HUES64 (cell line): ENCODE results near the gene TAF4B.

Source experiments
- H3K27ac ChIP-seq: 2 replicates; pipeline ENCODE4 v1.7.0; 2013; ENCODE audit warnings: low read depth, low read length, inconsistent platforms
- H3K27me3 ChIP-seq: 2 replicates; pipeline ENCODE4 v1.6.1; 2013; ENCODE audit warnings: mild to moderate bottlenecking, low read length; ENCODE audit not compliant: insufficient read depth
- H3K36me3 ChIP-seq: 2 replicates; pipeline ENCODE4 v1.6.1; 2013; ENCODE audit warnings: mild to moderate bottlenecking, low read length; ENCODE audit not compliant: insufficient read depth
- H3K4me1 ChIP-seq: 2 replicates; pipeline ENCODE4 v1.6.1; 2013; ENCODE audit warnings: mild to moderate bottlenecking, low read length, moderate library complexity; ENCODE audit not compliant: insufficient read depth
- H3K4me3 ChIP-seq: 2 replicates; pipeline ENCODE4 v1.5.1; 2013; ENCODE audit warnings: mild to moderate bottlenecking, low read length, moderate library complexity
- H3K9ac ChIP-seq: 2 replicates; pipeline ENCODE4 v1.6.1; 2013; ENCODE audit warnings: mild to moderate bottlenecking, low read depth, low read length
- H3K9me3 ChIP-seq: 2 replicates; pipeline ENCODE4 v1.6.1; 2013; ENCODE audit warnings: low read depth, low read length; ENCODE audit not compliant: insufficient read depth
- WGBS: fragments of 150-250, 120-280 bp; methylation state at CpG from one replicate; pipeline ENCODE4 v1.1.7; 2013; ENCODE audit warnings: missing lambda C conversion rate; 5-methylcytosine and 5-hydroxymethylcytosine counted together

Gene TAF4B

GRCh38 chr18:26386441-26386840 lies 160.2 kb downstream of the TAF4B start:
- H3K9me3 ChIP-seq: no peaks in the 10 kb centered on the region
- WGBS: 86% methylated on average over 1 of the region's 2 CpGs
- no peak overlapping the region for H3K27ac ChIP-seq
- H3K4me3 ChIP-seq: no peak overlapping the region
- H3K36me3 ChIP-seq: peaks cover 17% of the 10 kb centered on the region
- no peaks in the 10 kb centered on the region for H3K27me3 ChIP-seq
- H3K4me1 ChIP-seq: no peaks in the 10 kb centered on the region; the same call in 1 of the 2 replicates
- no peak overlapping the region for H3K9ac ChIP-seq

- Histone ChIP-seq H3K27me3 (no peaks in the 10 kb centered on the region), H3K4me1 (no peaks in the 10 kb centered on the region), H3K27ac (no peak overlapping the region), H3K4me3 (no peak overlapping the region), H3K9ac (no peak overlapping the region), H3K36me3 (peaks cover 19% of the 10 kb centered on the region), H3K9me3 (no peaks in the 10 kb centered on the region)
- 94% methylated on average over 4 of the region's 5 CpGs for WGBS
Measured at GRCh38 chr18:26394047-26394654, 167.9 kb downstream of the TAF4B start.

GRCh38 chr18:26397019-26397418 lies 170.8 kb downstream of the TAF4B start:
- no peak overlapping the region for H3K4me3 ChIP-seq
- no peak overlapping the region for H3K27ac ChIP-seq
- no peak overlapping the region for H3K9ac ChIP-seq
- H3K36me3 ChIP-seq: no peaks in the 10 kb centered on the region
- no peaks in the 10 kb centered on the region for H3K27me3 ChIP-seq
- H3K9me3 ChIP-seq: no peaks in the 10 kb centered on the region
- no peaks in the 10 kb centered on the region for H3K4me1 ChIP-seq
- 98% methylated on average over 4 of the region's 4 CpGs for WGBS

- Histone ChIP-seq H3K27ac (no peak overlapping the region), H3K9me3 (no peaks in the 10 kb centered on the region), H3K9ac (no peak overlapping the region), H3K27me3 (no peaks in the 10 kb centered on the region), H3K4me3 (no peak overlapping the region), H3K4me1 (no peaks in the 10 kb centered on the region), H3K36me3 (no peaks in the 10 kb centered on the region)
- WGBS: 92% methylated on average over 1 of the region's 1 CpG
Measured at GRCh38 chr18:26403491-26403890, 177.2 kb downstream of the TAF4B start.

- Histone ChIP-seq H3K36me3 (no peaks in the 10 kb centered on the region), H3K9me3 (no peaks in the 10 kb centered on the region), H3K4me1 (no peaks in the 10 kb centered on the region), H3K9ac (no peak overlapping the region), H3K4me3 (no peak overlapping the region), H3K27ac (no peak overlapping the region), H3K27me3 (no peaks in the 10 kb centered on the region)
- 76% methylated on average over 5 of the region's 5 CpGs for WGBS
Measured at GRCh38 chr18:26405190-26405801, 179.1 kb downstream of the TAF4B start.

- Histone ChIP-seq H3K4me3 (no peak overlapping the region), H3K27me3 (no peaks in the 10 kb centered on the region), H3K9me3 (no peaks in the 10 kb centered on the region), H3K36me3 (no peaks in the 10 kb centered on the region), H3K4me1 (no peaks in the 10 kb centered on the region), H3K27ac (no peak overlapping the region), H3K9ac (no peak overlapping the region)
- 92% methylated on average over 12 of the region's 12 CpGs for WGBS
Measured at GRCh38 chr18:26406324-26406723, 180.1 kb downstream of the TAF4B start.

GRCh38 chr18:26406854-26407517 lies 180.7 kb downstream of the TAF4B start:
- Histone ChIP-seq H3K4me3 (no peak overlapping the region), H3K4me1 (no peaks in the 10 kb centered on the region), H3K27me3 (no peaks in the 10 kb centered on the region), H3K9ac (no peak overlapping the region), H3K9me3 (no peaks in the 10 kb centered on the region), H3K27ac (no peak overlapping the region), H3K36me3 (no peaks in the 10 kb centered on the region)
- WGBS: 80% methylated on average over 14 of the region's 15 CpGs

- no peak overlapping the region for H3K27ac ChIP-seq
- H3K27me3 ChIP-seq: no peaks in the 10 kb centered on the region
- no peak overlapping the region for H3K9ac ChIP-seq
- H3K4me1 ChIP-seq: no peaks in the 10 kb centered on the region
- no peaks in the 10 kb centered on the region for H3K9me3 ChIP-seq
- H3K4me3 ChIP-seq: no peak overlapping the region
- H3K36me3 ChIP-seq: no peaks in the 10 kb centered on the region
- WGBS: 95% methylated on average over 16 of the region's 16 CpGs
Measured at GRCh38 chr18:26407736-26408601, 181.7 kb downstream of the TAF4B start.

GRCh38 chr18:26409091-26409490 lies 182.8 kb downstream of the TAF4B start:
- no peak overlapping the region for H3K9ac ChIP-seq
- H3K4me1 ChIP-seq: peaks cover 2% of the 10 kb centered on the region; the same call in 1 of the 2 replicates
- H3K27ac ChIP-seq: no peak overlapping the region
- no peaks in the 10 kb centered on the region for H3K36me3 ChIP-seq
- no peak overlapping the region for H3K4me3 ChIP-seq
- 90% methylated on average over 4 of the region's 4 CpGs for WGBS
- H3K9me3 ChIP-seq: no peaks in the 10 kb centered on the region
- no peaks in the 10 kb centered on the region for H3K27me3 ChIP-seq

GRCh38 chr18:26414901-26415440 lies 188.7 kb downstream of the TAF4B start:
- Histone ChIP-seq H3K9ac (peak overlapping the region; percentile 30; the same call in 1 of the 2 replicates), H3K36me3 (no peaks in the 10 kb centered on the region), H3K27ac (peak overlapping the region; percentile 38; the same call in 1 of the 2 replicates), H3K9me3 (no peaks in the 10 kb centered on the region), H3K4me3 (peak overlapping the region; percentile 15), H3K27me3 (no peaks in the 10 kb centered on the region), H3K4me1 (peaks cover 28% of the 10 kb centered on the region)
- 29% methylated on average over 4 of the region's 4 CpGs for WGBS
